Measurements from ENCODE around the gene JAM2. TPM values are rescaled to one million over a fixed set of nuclear protein-coding genes. Genes with fewer than 3 reads are reported as not detected.

Gene JAM2
- total RNA-seq, 4 donors from 2014 or later = 0.38 to 10.5 (median 2.5) TPM

- Histone ChIP-seq H3K9me3 (no peaks in the 10 kb centered on the region), H3K4me3 (no peak overlapping the region), H3K27me3 (no peaks in the 10 kb centered on the region), H3K36me3 (no peaks in the 10 kb centered on the region), H3K27ac (peak overlapping the region in 2 of 4 donors; percentile 44 to 50), H3K4me1 (peaks cover 0 to 11% (median 0%) of the 10 kb centered on the region in 3 donors)
- intact Hi-C loops (cut with DNase I) = no loop called here
- no peak for DNase-seq
- 43 to 48% methylated on average over 2 of the region's 2 CpGs for WGBS, 2 donors
- TF ChIP-seq CTCF (IDR thresholded peaks at IDR 0.05) (no peak), POLR2A (IDR thresholded peaks at IDR 0.05) (no peak)
These were observed 12.3 kb upstream of the JAM2 start for GRCh38 chr21:25626757-25627156.

GRCh38 chr21:25632296-25632695, 6.8 kb upstream of the JAM2 start:
- no peak overlapping the region for H3K4me3 ChIP-seq
- TF ChIP-seq CTCF (IDR thresholded peaks at IDR 0.05) = no peak
- no peak for TF ChIP-seq POLR2A (IDR thresholded peaks at IDR 0.05)
- no peak for DNase-seq
- H3K36me3 ChIP-seq = no peaks in the 10 kb centered on the region
- peaks cover 0 to 4% (median 0%) of the 10 kb centered on the region in 4 donors for H3K27me3 ChIP-seq
- intact Hi-C loops (cut with DNase I) = no loop called here
- 88 to 97% methylated on average over 2 of the region's 2 CpGs for WGBS, 2 donors
- H3K4me1 ChIP-seq = peaks cover 0 to 3% (median 0%) of the 10 kb centered on the region in 3 donors
- no peak overlapping the region for H3K27ac ChIP-seq
- no peaks in the 10 kb centered on the region for H3K9me3 ChIP-seq

GRCh38 chr21:25635310-25635709, 3.7 kb upstream of the JAM2 start:
- Histone ChIP-seq H3K4me1 (peaks cover 8 to 23% (median 10%) of the 10 kb centered on the region in 3 donors), H3K36me3 (no peaks in the 10 kb centered on the region), H3K27ac (no peak overlapping the region), H3K9me3 (no peaks in the 10 kb centered on the region), H3K27me3 (peaks cover 0 to 28% (median 0%) of the 10 kb centered on the region in 4 donors), H3K4me3 (no peak overlapping the region)
- TF ChIP-seq CTCF (IDR thresholded peaks at IDR 0.05) (no peak), POLR2A (IDR thresholded peaks at IDR 0.05) (no peak)
- 71 to 81% methylated on average over 8 of the region's 8 CpGs for WGBS, 2 donors
- DNase-seq = no peak
- intact Hi-C loops (cut with DNase I) = no loop called here

GRCh38 chr21:25636727-25637126, 2.3 kb upstream of the JAM2 start:
- H3K27me3 ChIP-seq = peaks cover 0 to 30% (median 0%) of the 10 kb centered on the region in 4 donors
- TF ChIP-seq POLR2A (IDR thresholded peaks at IDR 0.05) (no peak), CTCF (IDR thresholded peaks at IDR 0.05) (no peak)
- DNase-seq = no peak
- H3K36me3 ChIP-seq = no peaks in the 10 kb centered on the region
- intact Hi-C loops (cut with DNase I) = no loop called here
- 67 to 74% methylated on average over 2 of the region's 2 CpGs for WGBS, 2 donors
- H3K9me3 ChIP-seq = no peaks in the 10 kb centered on the region
- peaks cover 8 to 29% (median 10%) of the 10 kb centered on the region in 3 donors for H3K4me1 ChIP-seq
- H3K4me3 ChIP-seq = no peak overlapping the region
- no peak overlapping the region for H3K27ac ChIP-seq

GRCh38 chr21:25637851-25638659, 1.0 kb upstream of the JAM2 start:
- H3K4me1 ChIP-seq = peaks cover 8 to 29% (median 10%) of the 10 kb centered on the region in 3 donors
- no peak for DNase-seq
- no peaks in the 10 kb centered on the region for H3K36me3 ChIP-seq
- intact Hi-C loops (cut with DNase I) = no loop called here
- H3K9me3 ChIP-seq = no peaks in the 10 kb centered on the region
- peak overlapping the region in 2 of 4 donors; percentile 85 to 89 for H3K27ac ChIP-seq
- 42 to 58% methylated on average over 5 of the region's 5 CpGs for WGBS, 2 donors
- TF ChIP-seq CTCF (IDR thresholded peaks at IDR 0.05) = no peak
- H3K4me3 ChIP-seq = peak overlapping the region in 1 of 4 donors; percentile 58
- H3K27me3 ChIP-seq = peaks cover 0 to 30% (median 0%) of the 10 kb centered on the region in 4 donors
